Neural cell (in vitro differentiated cells): Measurements from ENCODE around the gene ZNF41.

Source experiments
- EP300 ChIP-seq: fragments of 450-650 bp; conservative IDR thresholded peaks from 2 replicates; pipeline ENCODE4 v1.6.1; 2014; ENCODE audit warnings: antibody characterized with exemption, mild to moderate bottlenecking, moderate library complexity; ENCODE audit not compliant: poor library complexity, severe bottlenecking
- EZH2 ChIP-seq: fragments of 200-600, 300-800 bp; shearing (Covaris generic), sonication (generic); IDR thresholded peaks from 2 replicates; pipeline ENCODE4 v1.6.1; 2014; ENCODE audit warnings: antibody characterized with exemption, low read length, borderline replicate concordance, mild to moderate bottlenecking; ENCODE audit not compliant: insufficient read depth, poor library complexity, severe bottlenecking
- POLR2AphosphoS5 ChIP-seq: IDR thresholded peaks from 2 replicates; pipeline ENCODE4 v1.6.1; 2012
- SMC3 ChIP-seq: fragments of 450-650 bp; conservative IDR thresholded peaks from 2 replicates; pipeline ENCODE4 v1.6.1; 2014; ENCODE audit warnings: antibody characterized with exemption, mild to moderate bottlenecking, moderate library complexity; ENCODE audit not compliant: poor library complexity
- TF ChIP-seq, protein P1 (sequence below): fragments of 450-650 bp; IDR thresholded peaks from 2 replicates; pipeline ENCODE4 v1.5.1; 2014; ENCODE audit warnings: antibody characterized with exemption, mild to moderate bottlenecking, moderate library complexity; ENCODE audit not compliant: poor library complexity, severe bottlenecking

DNA sequence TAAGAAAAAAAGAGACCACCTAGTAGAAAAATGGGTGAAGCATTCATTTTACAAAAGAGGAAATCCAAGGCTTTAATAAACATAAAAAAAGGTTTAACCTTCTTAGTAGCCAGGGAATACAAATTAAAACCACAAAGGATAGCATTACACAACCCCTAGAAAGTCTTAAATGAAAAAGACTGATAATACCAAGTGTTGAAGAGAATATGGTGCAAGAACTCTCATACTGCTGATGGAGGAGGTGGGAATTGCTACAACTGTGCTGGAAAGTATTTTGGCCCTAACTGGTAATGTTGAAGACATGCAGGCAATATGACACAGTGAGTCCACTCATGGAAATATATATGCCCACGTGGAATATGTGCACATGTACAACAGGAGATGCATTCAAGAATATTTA is 22.5 kb downstream of the ZNF41 start:
- TF ChIP-seq, protein P1, sequence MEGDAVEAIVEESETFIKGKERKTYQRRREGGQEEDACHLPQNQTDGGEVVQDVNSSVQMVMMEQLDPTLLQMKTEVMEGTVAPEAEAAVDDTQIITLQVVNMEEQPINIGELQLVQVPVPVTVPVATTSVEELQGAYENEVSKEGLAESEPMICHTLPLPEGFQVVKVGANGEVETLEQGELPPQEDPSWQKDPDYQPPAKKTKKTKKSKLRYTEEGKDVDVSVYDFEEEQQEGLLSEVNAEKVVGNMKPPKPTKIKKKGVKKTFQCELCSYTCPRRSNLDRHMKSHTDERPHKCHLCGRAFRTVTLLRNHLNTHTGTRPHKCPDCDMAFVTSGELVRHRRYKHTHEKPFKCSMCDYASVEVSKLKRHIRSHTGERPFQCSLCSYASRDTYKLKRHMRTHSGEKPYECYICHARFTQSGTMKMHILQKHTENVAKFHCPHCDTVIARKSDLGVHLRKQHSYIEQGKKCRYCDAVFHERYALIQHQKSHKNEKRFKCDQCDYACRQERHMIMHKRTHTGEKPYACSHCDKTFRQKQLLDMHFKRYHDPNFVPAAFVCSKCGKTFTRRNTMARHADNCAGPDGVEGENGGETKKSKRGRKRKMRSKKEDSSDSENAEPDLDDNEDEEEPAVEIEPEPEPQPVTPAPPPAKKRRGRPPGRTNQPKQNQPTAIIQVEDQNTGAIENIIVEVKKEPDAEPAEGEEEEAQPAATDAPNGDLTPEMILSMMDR, result no peak
- no peak for TF ChIP-seq POLR2AphosphoS5
- no peak for TF ChIP-seq EP300
- TF ChIP-seq EZH2, result no peak
- no peak for TF ChIP-seq SMC3
